Measurements from ENCODE around the gene MRPL48.

DNA sequence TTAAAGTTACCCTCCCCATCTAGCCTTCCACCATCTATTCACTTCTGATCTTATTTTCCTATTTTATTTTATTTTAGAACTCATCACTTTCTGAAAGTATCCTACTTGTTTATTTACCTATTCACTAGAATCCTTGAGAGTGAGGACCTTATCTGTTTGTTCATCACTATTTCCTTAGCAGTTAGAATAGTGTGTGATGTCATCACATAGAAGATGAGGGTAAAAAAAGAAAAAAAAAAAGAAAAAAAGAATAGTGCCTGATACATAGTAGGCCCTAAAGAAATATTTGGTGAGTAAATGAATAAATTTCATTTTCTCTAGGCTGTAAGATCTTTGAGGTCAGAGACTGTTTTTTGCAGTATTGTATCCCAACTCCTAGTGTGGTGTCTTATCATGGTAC lies 125.8 kb downstream of the MRPL48 start:
- TF ChIP-seq POLR2A (IDR thresholded peaks at IDR 0.05; ENCODE audit: low read length) (no peak), JUN (IDR thresholded peaks at IDR 0.05) (no peak), CTCF (IDR thresholded peaks at IDR 0.05) (no peak), SMC3 (IDR thresholded peaks at IDR 0.05) (no peak), HOXA7 (CRISPR knock-in tag; IDR thresholded peaks at IDR 0.05) (no peak), RFX5 (IDR thresholded peaks at IDR 0.05) (no peak), EHMT2 (IDR thresholded peaks at IDR 0.05; ENCODE audit: low read depth) (no peak)

All from A549 (cell line).